C4-2B (cell line): ENCODE data around the gene MCU.

ENCODE experiments used
- H3K27ac ChIP-seq: fragments of 450-650 bp; 2 replicates; pipeline ENCODE4 v1.5.1; 2017
- CTCF ChIP-seq: fragments of 450-650 bp; conservative IDR thresholded peaks from 2 replicates; pipeline ENCODE4 v1.5.1; 2017; ENCODE audit warnings: mild to moderate bottlenecking
- ZFX ChIP-seq: fragments of 450-650 bp; IDR thresholded peaks from 2 replicates; pipeline ENCODE4 v1.6.1; 2017

The MCU gene

GRCh38 chr10:72785409-72785808, 93.5 kb downstream of the MCU start:
- H3K27ac ChIP-seq, result no peak overlapping the region
- TF ChIP-seq CTCF (no peak), ZFX (no peak)

GRCh38 chr10:72790216-72790990, 98.5 kb downstream of the MCU start:
- no peak overlapping the region for H3K27ac ChIP-seq
- TF ChIP-seq ZFX (no peak), CTCF (no peak)

GRCh38 chr10:72792288-72792687, 100.3 kb downstream of the MCU start:
- TF ChIP-seq CTCF (no peak), ZFX (no peak)
- H3K27ac ChIP-seq, result no peak overlapping the region

GRCh38 chr10:72793752-72794151, 101.8 kb downstream of the MCU start:
- TF ChIP-seq ZFX (no peak), CTCF (no peak)
- no peak overlapping the region for H3K27ac ChIP-seq

- no peak overlapping the region for H3K27ac ChIP-seq
- TF ChIP-seq ZFX, result no peak
- TF ChIP-seq CTCF, result no peak
These were observed 102.3 kb downstream of the MCU start for GRCh38 chr10:72794260-72794659.

- TF ChIP-seq ZFX (no peak), CTCF (no peak)
- H3K27ac ChIP-seq, result no peak overlapping the region
These were observed 104.1 kb downstream of the MCU start for GRCh38 chr10:72796042-72796441.

GRCh38 chr10:72796538-72796937, 104.6 kb downstream of the MCU start:
- TF ChIP-seq CTCF (no peak), ZFX (no peak)
- no peak overlapping the region for H3K27ac ChIP-seq
